ENCODE data around the gene YBX1. TPM values are rescaled to one million over a fixed set of nuclear protein-coding genes. Genes with fewer than 3 reads are reported as not detected.

Gene YBX1
- total and polyA plus RNA-seq, 10 donors: 361 to 684 (median 427) TPM

GRCh38 chr1:42737257-42737656, 55.0 kb downstream of the YBX1 start:
- WGBS, 5 donors: 12 to 28% (median 14%) methylated on average over 5 of the region's 5 CpGs
- Histone ChIP-seq H3K36me3 (no peaks in the 10 kb centered on the region), H3K27me3 (replicated peaks in 1 of 7) (no peaks in the 10 kb centered on the region), H3K4me1 (peaks cover 0 to 19% (median 12%) of the 10 kb centered on the region in 6 donors), H3K27ac (no peak overlapping the region), H3K4me3 (no peak overlapping the region), H3K9me3 (no peaks in the 10 kb centered on the region)
- TF ChIP-seq POLR2A (IDR thresholded peaks at IDR 0.05): no peak
- peak in 1 of 3 donors; percentile 12 for TF ChIP-seq POLR2AphosphoS5 (IDR thresholded peaks at IDR 0.05)
- intact Hi-C loops (cut with DNase I; ENCODE audit: low total_unique reads): no loop called here
- DNase-seq: no peak

- intact Hi-C loops (cut with DNase I; ENCODE audit: low total_unique reads): no loop called here
- no peaks in the 10 kb centered on the region for H3K36me3 ChIP-seq
- no peak for DNase-seq
- TF ChIP-seq CTCF (IDR thresholded peaks at IDR 0.05 in 8 of 11, conservative IDR thresholded peaks at IDR 0.05 in 3 of 11): no peak
- no peak for TF ChIP-seq POLR2AphosphoS5 (IDR thresholded peaks at IDR 0.05)
- no peak overlapping the region for H3K4me3 ChIP-seq
- no peaks in the 10 kb centered on the region for H3K9me3 ChIP-seq
- H3K27me3 ChIP-seq (replicated peaks in 1 of 7): no peaks in the 10 kb centered on the region
- H3K4me1 ChIP-seq: peaks cover 0 to 19% (median 12%) of the 10 kb centered on the region in 6 donors
- H3K27ac ChIP-seq: no peak overlapping the region
- WGBS, 5 donors: 86 to 94% (median 92%) methylated on average over 13 to 21 of the region's 21 CpGs
Observed at GRCh38 chr1:42737986-42738677, 55.9 kb downstream of the YBX1 start.

- WGBS, 5 donors: 76 to 95% (median 86%) methylated on average over 8 of the region's 8 CpGs
Observed at GRCh38 chr1:42738678-42739226, 56.5 kb downstream of the YBX1 start.

GRCh38 chr1:42739753-42740700, 57.8 kb downstream of the YBX1 start, which contains the start of gene CLDN19:
Gene CLDN19 (minus strand): TSS chr1:42740236. CDS start chr1:42740063, 173 bp downstream.
- intact Hi-C loops (cut with DNase I; ENCODE audit: low total_unique reads): no loop called here
- Histone ChIP-seq H3K27me3 (replicated peaks in 1 of 7) (no peaks in the 10 kb centered on the region), H3K4me3 (no peak within 1 kb of the TSS), H3K36me3 (no peaks in the 10 kb centered on the region), H3K27ac (no peak within 1 kb of the TSS), H3K9me3 (no peaks in the 10 kb centered on the region), H3K4me1 (peaks cover 0 to 19% (median 12%) of the 10 kb centered on the region in 6 donors)
- 79 to 85% (median 81%) methylated on average over 20 to 27 of the region's 27 CpGs for WGBS, 5 donors
- no peak for DNase-seq
- TF ChIP-seq POLR2A (IDR thresholded peaks at IDR 0.05) (no peak), CTCF (IDR thresholded peaks at IDR 0.05 in 8 of 11, conservative IDR thresholded peaks at IDR 0.05 in 3 of 11) (no peak)

More at GRCh38 chr1:42738678-42739226, 56.5 kb downstream of the YBX1 start:
- no peak overlapping the region for H3K4me3 ChIP-seq
- H3K36me3 ChIP-seq: no peaks in the 10 kb centered on the region
- no peaks in the 10 kb centered on the region for H3K27me3 ChIP-seq (replicated peaks in 1 of 7)
- no peaks in the 10 kb centered on the region for H3K9me3 ChIP-seq
- intact Hi-C loops (cut with DNase I; ENCODE audit: low total_unique reads): no loop called here
- H3K4me1 ChIP-seq: peaks cover 0 to 19% (median 12%) of the 10 kb centered on the region in 6 donors
- H3K27ac ChIP-seq: no peak overlapping the region
- TF ChIP-seq POLR2AphosphoS5 (IDR thresholded peaks at IDR 0.05) (no peak), CTCF (IDR thresholded peaks at IDR 0.05 in 8 of 11, conservative IDR thresholded peaks at IDR 0.05 in 3 of 11) (no peak)
- DNase-seq: no peak

Data from spleen (tissue), 11 donors.